ENCODE measurements around the gene TPST1. TPM values are rescaled to one million over a fixed set of nuclear protein-coding genes. Genes with fewer than 3 reads are reported as not detected.

Gene TPST1
- total RNA-seq, 4 donors from 2014 or later = 1.5 to 28.3 (median 9.7) TPM

DNA sequence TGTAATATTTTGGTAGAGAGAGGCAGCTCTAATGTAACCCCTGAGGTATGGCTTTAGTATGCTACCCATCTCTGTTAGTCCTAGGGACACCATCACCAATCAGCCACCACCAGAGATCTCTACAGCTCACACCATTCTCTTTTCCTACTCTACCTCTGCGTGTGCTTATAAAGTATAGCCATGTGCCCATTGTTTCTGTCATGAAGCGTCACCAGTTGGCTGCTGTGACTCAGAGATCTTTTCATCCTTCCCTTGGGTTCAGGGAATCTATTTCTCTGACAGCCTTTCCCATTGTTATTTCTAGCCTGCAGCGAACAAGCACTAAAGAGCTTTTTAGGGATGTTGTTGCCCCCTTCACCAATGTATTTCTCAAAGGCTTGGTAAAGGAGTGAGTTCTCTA lies 103.3 kb downstream of the TPST1 start:
- 94 to 100% methylated on average over 3 of the region's 3 CpGs for WGBS, 2 donors (ENCODE audit: low coverage in 1 of 2)
- Histone ChIP-seq H3K27ac (no peak overlapping the region), H3K27me3 (no peaks in the 10 kb centered on the region), H3K4me1 (peaks cover 0 to 13% (median 2%) of the 10 kb centered on the region in 4 donors), H3K4me3 (no peak overlapping the region), H3K9me3 (no peaks in the 10 kb centered on the region), H3K36me3 (no peaks in the 10 kb centered on the region)
- TF ChIP-seq POLR2AphosphoS5 (IDR thresholded peaks at IDR 0.05) (no peak), EP300 (IDR thresholded peaks at IDR 0.05; ENCODE audit: low read depth) (no peak), POLR2A (IDR thresholded peaks at IDR 0.05) (no peak), CTCF (IDR thresholded peaks at IDR 0.05) (no peak)
- intact Hi-C loops (cut with DNase I; ENCODE audit: low total_unique reads) (no loop called here), in situ Hi-C loops (cut with MboI; ENCODE audit: low pct_ligation_motif_present in 1 of 4, low pct_unique_long_range_greater_than_20kb in 1 of 4, low sequenced_read_pairs in 3 of 4) (loop anchor here in 1 of 4 donors (25.0 kb wide), 1 partner anchor 104 kb away; no protein-coding TSS in a partner anchor)
- no peak for DNase-seq

- Histone ChIP-seq H3K4me3 (no peak overlapping the region), H3K4me1 (peaks cover 0 to 10% (median 2%) of the 10 kb centered on the region in 4 donors), H3K27ac (no peak overlapping the region), H3K27me3 (no peaks in the 10 kb centered on the region), H3K9me3 (no peaks in the 10 kb centered on the region), H3K36me3 (no peaks in the 10 kb centered on the region)
- DNase-seq = no peak
- TF ChIP-seq CTCF (IDR thresholded peaks at IDR 0.05) (no peak), EP300 (IDR thresholded peaks at IDR 0.05; ENCODE audit: low read depth) (no peak), POLR2A (IDR thresholded peaks at IDR 0.05) (no peak), POLR2AphosphoS5 (IDR thresholded peaks at IDR 0.05) (no peak)
- WGBS, 2 donors (ENCODE audit: low coverage in 1 of 2) = 90 to 92% methylated on average over 2 of the region's 2 CpGs
- intact Hi-C loops (cut with DNase I; ENCODE audit: low total_unique reads) (no loop called here), in situ Hi-C loops (cut with MboI; ENCODE audit: low pct_ligation_motif_present in 1 of 4, low pct_unique_long_range_greater_than_20kb in 1 of 4, low sequenced_read_pairs in 3 of 4) (loop anchor here in 1 of 4 donors (25.0 kb wide), 1 partner anchor 102 kb away; no protein-coding TSS in a partner anchor)
These were observed 105.5 kb downstream of the TPST1 start for GRCh38 chr7:66310620-66311019.

- Histone ChIP-seq H3K27ac (no peak overlapping the region), H3K27me3 (no peaks in the 10 kb centered on the region), H3K4me3 (no peak overlapping the region), H3K9me3 (no peaks in the 10 kb centered on the region), H3K36me3 (no peaks in the 10 kb centered on the region), H3K4me1 (no peaks in the 10 kb centered on the region)
- intact Hi-C loops (cut with DNase I; ENCODE audit: low total_unique reads) = no loop called here
- in situ Hi-C loops (cut with MboI; ENCODE audit: low pct_ligation_motif_present in 1 of 4, low pct_unique_long_range_greater_than_20kb in 1 of 4, low sequenced_read_pairs in 3 of 4) = loop anchor here in 1 of 4 donors (25.0 kb wide), 1 partner anchor 98 kb away; no protein-coding TSS in a partner anchor
- no peak for TF ChIP-seq POLR2A (IDR thresholded peaks at IDR 0.05)
- no peak for TF ChIP-seq CTCF (IDR thresholded peaks at IDR 0.05)
- no peak for TF ChIP-seq POLR2AphosphoS5 (IDR thresholded peaks at IDR 0.05)
- TF ChIP-seq EP300 (IDR thresholded peaks at IDR 0.05; ENCODE audit: low read depth) = no peak
- WGBS, 2 donors (ENCODE audit: low coverage in 1 of 2) = 76 to 90% methylated on average over 8 of the region's 8 CpGs
- no peak for DNase-seq
These were observed 108.9 kb downstream of the TPST1 start for GRCh38 chr7:66313886-66314568.

- 75 to 79% methylated on average over 2 to 4 of the region's 4 CpGs for WGBS, 2 donors (ENCODE audit: low coverage in 1 of 2)
- no peak for DNase-seq
- no peaks in the 10 kb centered on the region for H3K36me3 ChIP-seq
These were observed 110.1 kb downstream of the TPST1 start for GRCh38 chr7:66315192-66315591.

More at GRCh38 chr7:66315192-66315591, 110.1 kb downstream of the TPST1 start:
- Histone ChIP-seq H3K9me3 (no peaks in the 10 kb centered on the region), H3K27ac (no peak overlapping the region), H3K4me3 (no peak overlapping the region), H3K27me3 (no peaks in the 10 kb centered on the region), H3K4me1 (no peaks in the 10 kb centered on the region)
- in situ Hi-C loops (cut with MboI; ENCODE audit: low pct_ligation_motif_present in 1 of 4, low pct_unique_long_range_greater_than_20kb in 1 of 4, low sequenced_read_pairs in 3 of 4) = loop anchor here in 1 of 4 donors (25.0 kb wide), 1 partner anchor 97 kb away; no protein-coding TSS in a partner anchor
- intact Hi-C loops (cut with DNase I; ENCODE audit: low total_unique reads) = no loop called here
- TF ChIP-seq EP300 (IDR thresholded peaks at IDR 0.05; ENCODE audit: low read depth) = no peak
- TF ChIP-seq POLR2AphosphoS5 (IDR thresholded peaks at IDR 0.05) = no peak
- TF ChIP-seq CTCF (IDR thresholded peaks at IDR 0.05) = no peak
- TF ChIP-seq POLR2A (IDR thresholded peaks at IDR 0.05) = no peak
